Progenitor cell of endocrine pancreas (in vitro differentiated cells): Measurements from ENCODE around the gene C18orf63. TPM values are rescaled to one million over a fixed set of nuclear protein-coding genes. Genes with fewer than 3 reads are reported as not detected.

ENCODE experiments used
- DNase-seq: peaks from one replicate; pipeline ENCODE4 v3.0.0; 2021; ENCODE audit warnings: low spot score; ENCODE audit not compliant: unreplicated experiment
- H3K27ac Mint-ChIP-seq: 2 replicates; pipeline ENCODE4 v1.8.0; 2021; ENCODE audit warnings: mild to moderate bottlenecking, moderate library complexity, mixed read lengths
- H3K27me3 Mint-ChIP-seq: 2 replicates; pipeline ENCODE4 v1.8.0; 2021; ENCODE audit warnings: mixed read lengths
- H3K36me3 Mint-ChIP-seq: 2 replicates; pipeline ENCODE4 v1.8.0; 2022; ENCODE audit warnings: mixed read lengths; ENCODE audit not compliant: insufficient read depth
- H3K4me1 Mint-ChIP-seq: 2 replicates; pipeline ENCODE4 v1.8.0; 2021; ENCODE audit warnings: low read depth, mixed read lengths
- H3K4me3 Mint-ChIP-seq: 2 replicates; pipeline ENCODE4 v1.8.0; 2021; ENCODE audit warnings: low read depth, mild to moderate bottlenecking, moderate library complexity, mixed read lengths
- H3K9me3 Mint-ChIP-seq: 2 replicates; pipeline ENCODE4 v1.8.0; 2021; ENCODE audit warnings: low read depth, mixed read lengths
- CTCF ChIP-seq: fragments of 200-600 bp; sonication (generic); IDR thresholded peaks from one replicate; pipeline ENCODE4 v1.5.0; 2021; ENCODE audit warnings: antibody characterized with exemption, mild to moderate bottlenecking; ENCODE audit not compliant: unreplicated experiment
- total RNA-seq: library from RNA; stranded (reverse); gene quantifications from 2 replicates; pipeline ENCODE4 v1.2.1, GENCODE V29; 2021

The C18orf63 gene
- total RNA-seq, 1 donor from 2014 or later, result not detected

DNA sequence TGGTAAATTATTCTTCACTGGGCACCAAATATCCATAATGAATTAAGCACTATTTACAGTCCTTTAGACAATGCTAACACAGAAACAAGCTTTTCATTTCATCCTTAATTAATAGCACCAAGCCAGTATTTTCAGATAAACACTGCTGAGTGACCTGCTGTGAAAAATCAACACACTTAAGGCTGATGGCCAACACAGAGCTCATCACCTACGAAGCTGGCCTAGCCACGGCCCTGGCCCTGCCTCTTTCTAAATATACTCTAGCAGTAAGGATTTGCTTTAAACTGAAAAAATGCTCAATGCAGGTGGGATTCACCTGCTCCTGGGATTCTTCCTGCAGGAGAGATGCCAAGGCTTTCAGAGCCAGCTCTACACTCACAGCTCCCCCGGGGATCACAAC is 42.2 kb upstream of the C18orf63 start:
- Mint-ChIP-seq H3K4me3 (no peak overlapping the region), H3K27me3 (no peaks in the 10 kb centered on the region), H3K27ac (peak overlapping the region; percentile 47), H3K4me1 (peaks cover 56% of the 10 kb centered on the region), H3K9me3 (no peaks in the 10 kb centered on the region), H3K36me3 (peaks cover 16% of the 10 kb centered on the region)
- no peak for TF ChIP-seq CTCF
- DNase-seq, result no peak

DNA sequence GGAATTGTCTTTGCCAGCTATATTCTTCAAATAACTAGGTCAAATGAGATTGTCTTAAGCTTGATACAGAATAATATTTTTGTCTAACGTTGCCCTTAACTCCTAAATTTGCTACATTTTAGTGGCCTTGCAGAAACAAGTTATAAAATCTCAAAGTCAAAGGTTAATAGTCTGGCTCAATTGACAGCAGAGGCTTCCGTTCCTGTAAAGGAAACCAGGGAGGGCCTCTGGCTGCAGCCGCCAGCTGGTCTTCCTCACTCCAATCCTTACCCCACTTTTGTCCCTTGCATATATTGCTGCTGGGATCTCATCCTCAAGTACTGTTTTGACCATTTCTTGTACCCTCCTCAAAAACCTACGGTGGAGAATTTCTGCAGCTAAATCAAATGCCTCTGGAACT is 40.9 kb upstream of the C18orf63 start:
- Mint-ChIP-seq H3K9me3 (no peaks in the 10 kb centered on the region), H3K27ac (no peak overlapping the region), H3K36me3 (peaks cover 15% of the 10 kb centered on the region)

DNA sequence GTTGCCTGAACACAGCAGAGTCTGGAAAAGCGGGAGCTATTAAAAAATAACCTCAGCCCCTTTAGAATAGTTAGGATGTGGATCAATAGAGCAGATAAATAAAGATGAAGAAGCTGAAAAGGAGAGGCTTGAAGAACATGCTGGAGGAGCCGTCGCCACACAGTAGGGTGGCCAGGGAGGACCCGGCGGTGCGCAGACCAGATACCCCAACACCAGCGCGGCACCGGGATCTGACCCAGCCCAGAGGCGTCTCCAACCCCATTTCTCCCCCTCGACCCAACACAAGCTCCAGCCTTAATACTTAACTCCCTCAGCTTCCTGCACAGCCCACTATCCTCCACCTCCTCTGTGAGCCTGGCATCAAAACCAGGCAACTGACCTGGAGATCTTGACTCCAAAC is 39.9 kb upstream of the C18orf63 start:
- Mint-ChIP-seq H3K27ac (peak overlapping the region; percentile 9), H3K9me3 (no peaks in the 10 kb centered on the region), H3K4me1 (peaks cover 52% of the 10 kb centered on the region), H3K27me3 (no peaks in the 10 kb centered on the region), H3K4me3 (no peak overlapping the region), H3K36me3 (peaks cover 15% of the 10 kb centered on the region)
- DNase-seq, result no peak
- TF ChIP-seq CTCF, result no peak

More for the DNA sequence above, 40.9 kb upstream of the C18orf63 start:
- Mint-ChIP-seq H3K4me1 (peaks cover 48% of the 10 kb centered on the region), H3K27me3 (no peaks in the 10 kb centered on the region), H3K4me3 (no peak overlapping the region)
- DNase-seq, result no peak
- TF ChIP-seq CTCF, result no peak

- DNase-seq, result no peak
- Mint-ChIP-seq H3K4me3 (no peak overlapping the region), H3K36me3 (peaks cover 15% of the 10 kb centered on the region), H3K4me1 (peaks cover 61% of the 10 kb centered on the region), H3K9me3 (no peaks in the 10 kb centered on the region), H3K27ac (peak overlapping the region; percentile 50), H3K27me3 (no peaks in the 10 kb centered on the region)
- no peak for TF ChIP-seq CTCF
Observed at GRCh38 chr18:74276609-74277008, 39.0 kb upstream of the C18orf63 start.

DNA sequence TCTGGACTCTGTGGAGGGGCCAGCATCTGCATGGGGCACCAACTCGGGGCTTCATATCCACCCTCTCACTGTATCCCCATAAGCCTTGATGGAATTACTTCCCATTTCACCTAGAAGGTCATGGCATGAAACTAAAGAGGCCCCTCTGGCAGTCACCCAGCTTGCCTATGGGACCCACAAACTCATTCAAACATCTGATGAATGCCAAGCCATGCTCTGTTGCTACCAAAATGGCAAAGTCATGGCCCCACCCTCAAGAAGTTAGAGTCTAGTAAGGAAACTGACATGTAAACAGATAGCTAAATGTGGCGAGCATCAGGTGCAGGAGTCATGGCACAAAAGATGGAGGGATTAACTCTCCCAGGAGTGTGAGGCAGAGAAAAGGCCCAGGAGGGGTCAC is 38.3 kb upstream of the C18orf63 start:
- Mint-ChIP-seq H3K36me3 (peaks cover 15% of the 10 kb centered on the region), H3K4me1 (peaks cover 66% of the 10 kb centered on the region), H3K4me3 (no peak overlapping the region), H3K9me3 (no peaks in the 10 kb centered on the region), H3K27me3 (no peaks in the 10 kb centered on the region), H3K27ac (no peak overlapping the region)
- TF ChIP-seq CTCF, result no peak
- DNase-seq, result no peak
